HFFc6 (cell line): ENCODE results near the gene BLTP3A. TPM values are rescaled to one million over a fixed set of nuclear protein-coding genes. Genes with fewer than 3 reads are reported as not detected.
"Not testable (repeated sequence)": the region's sequence is repeated elsewhere in the genome, so short reads cannot be mapped to it uniquely, and the experiment has no call there.

Experiments
- DNase-seq: peaks from one replicate; pipeline ENCODE4 v3.0.0-alpha.2; 2018
- H3K27ac Mint-ChIP-seq: 2 replicates; pipeline ENCODE4 v1.8.0; 2020; ENCODE audit warnings: mild to moderate bottlenecking, mixed read lengths
- H3K27me3 Mint-ChIP-seq: 2 replicates; pipeline ENCODE4 v1.8.0; 2021; ENCODE audit warnings: mild to moderate bottlenecking, moderate library complexity, mixed read lengths; ENCODE audit not compliant: insufficient read depth
- H3K36me3 Mint-ChIP-seq: 2 replicates; pipeline ENCODE4 v1.8.0; 2021; ENCODE audit warnings: low read depth, mixed read lengths
- H3K4me1 Mint-ChIP-seq: 2 replicates; pipeline ENCODE4 v1.8.0; 2020; ENCODE audit warnings: low read depth, mixed read lengths
- H3K4me3 Mint-ChIP-seq: 2 replicates; pipeline ENCODE4 v1.8.0; 2020; ENCODE audit warnings: mild to moderate bottlenecking, moderate library complexity, mixed read lengths
- H3K9me3 Mint-ChIP-seq: 2 replicates; pipeline ENCODE4 v1.8.0; 2020; ENCODE audit warnings: mild to moderate bottlenecking, mixed read lengths
- CTCF ChIP-seq: fragments of 200-600 bp; sonication (generic); IDR thresholded peaks from 2 replicates; pipeline ENCODE4 v1.5.0; 2021; ENCODE audit warnings: antibody characterized with exemption, mild to moderate bottlenecking
- total RNA-seq, 6 experiments: library from RNA; stranded (reverse); fragmentation: NEBNext Ultra II Directional; extraction: Animal tissue kit (Norgen Biotek cat#: 25700); gene quantifications; 2 replicates in 1 of 6; 3 replicates in 5 of 6; pipeline ENCODE4 v1.2.3, GENCODE V29; 2021

Gene BLTP3A
- total RNA-seq, 6 experiments from 2014 or later: 7.2 to 9.8 (median 8.9) TPM

GRCh38 chr6:34745277-34746103 lies 46.4 kb upstream of the BLTP3A start:
- peaks cover 22% of the 10 kb centered on the region for H3K4me1 Mint-ChIP-seq
- peak; percentile 83 for DNase-seq
- H3K27ac Mint-ChIP-seq: peak overlapping the region; percentile 22; the same call in 1 of the 2 replicates
- H3K9me3 Mint-ChIP-seq: no peaks in the 10 kb centered on the region
- H3K4me3 Mint-ChIP-seq: peak overlapping the region; percentile 36
- no peaks in the 10 kb centered on the region for H3K36me3 Mint-ChIP-seq
- peaks cover under 1% of the 10 kb centered on the region for H3K27me3 Mint-ChIP-seq
- no peak for TF ChIP-seq CTCF

- Mint-ChIP-seq H3K27me3 (no peaks in the 10 kb centered on the region; the same call in 1 of the 2 replicates), H3K4me3 (no peak overlapping the region), H3K27ac (no peak overlapping the region), H3K36me3 (no peaks in the 10 kb centered on the region), H3K4me1 (peaks cover 22% of the 10 kb centered on the region), H3K9me3 (no peaks in the 10 kb centered on the region)
- no peak for DNase-seq
- TF ChIP-seq CTCF: no peak
Observed at GRCh38 chr6:34746104-34746846, 45.6 kb upstream of the BLTP3A start.

- Mint-ChIP-seq H3K4me3 (no peak overlapping the region), H3K4me1 (peaks cover 22% of the 10 kb centered on the region), H3K36me3 (no peaks in the 10 kb centered on the region), H3K27me3 (no peaks in the 10 kb centered on the region), H3K9me3 (no peaks in the 10 kb centered on the region), H3K27ac (no peak overlapping the region)
- no peak for DNase-seq
- no peak for TF ChIP-seq CTCF
Observed at GRCh38 chr6:34748757-34749156, 43.1 kb upstream of the BLTP3A start.

- DNase-seq, H3K36me3 Mint-ChIP-seq, H3K4me1 Mint-ChIP-seq, H3K4me3 Mint-ChIP-seq, H3K27ac Mint-ChIP-seq, H3K27me3 Mint-ChIP-seq, H3K9me3 Mint-ChIP-seq: not testable (repeated sequence)
- TF ChIP-seq CTCF: peak; percentile 67
Observed at GRCh38 chr6:34756513-34756856, 35.4 kb upstream of the BLTP3A start.

GRCh38 chr6:34757687-34758274 lies 34.1 kb upstream of the BLTP3A start:
- Mint-ChIP-seq H3K36me3 (peaks cover 7% of the 10 kb centered on the region; the same call in 1 of the 2 replicates), H3K4me1 (no peaks in the 10 kb centered on the region), H3K27me3 (no peaks in the 10 kb centered on the region; the same call in 1 of the 2 replicates), H3K4me3 (no peak overlapping the region), H3K27ac (no peak overlapping the region), H3K9me3 (no peaks in the 10 kb centered on the region)
- no peak for DNase-seq
- no peak for TF ChIP-seq CTCF
